ENCODE results near the gene CAPN15. TPM values are rescaled to one million over a fixed set of nuclear protein-coding genes. Genes with fewer than 3 reads are reported as not detected.

Gene CAPN15
- total RNA-seq, 2 experiments from 2014 or later: 32.9 to 54.0 TPM

- no peak for DNase-seq (ENCODE audit: low spot score)
- BruUV-seq (replicated peaks): no TSS peak
- CTCF ChIA-PET (ENCODE audit: unreplicated experiment): no interaction called here
Observed at GRCh38 chr16:590188-590814, 62.8 kb downstream of the CAPN15 start.

DNA sequence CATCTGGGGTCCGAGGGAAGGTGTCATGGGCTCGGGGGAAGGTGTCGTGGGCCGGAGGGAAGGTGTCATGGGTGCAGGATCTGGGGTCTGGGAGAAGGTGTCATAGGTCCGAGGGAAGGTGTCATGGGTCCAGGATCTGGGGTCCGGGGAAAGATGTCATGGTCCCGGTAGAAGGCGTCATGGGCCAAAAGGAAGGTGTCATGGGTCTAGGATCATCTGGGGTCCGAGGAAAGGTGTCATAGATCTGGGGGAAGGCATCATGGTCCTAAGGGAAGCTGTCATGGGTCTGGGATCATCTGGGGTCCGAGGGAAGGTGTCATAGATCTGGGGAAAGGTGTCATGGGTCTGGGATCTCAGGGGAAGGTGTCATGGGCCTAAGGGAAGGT, 63.3 kb downstream of the CAPN15 start:
- Histone ChIP-seq H2AFZ (ENCODE audit: low read length) (no peak overlapping the region), H3K79me2 (ENCODE audit: insufficient read depth, low read depth, low read length) (peaks cover 20% of the 10 kb centered on the region; the same call in 1 of the 2 replicates), H4K20me1 (ENCODE audit: insufficient read depth, low read length) (no peaks in the 10 kb centered on the region), H3K9me2 (ENCODE audit: insufficient read depth, low read length) (no peaks in the 10 kb centered on the region), H3K9me3 (ENCODE audit: low read length) (no peaks in the 10 kb centered on the region), H3K4me1 (ENCODE audit: insufficient read depth, low read length, poor library complexity, severe bottlenecking) (peaks cover 25% of the 10 kb centered on the region), H3K27ac (ENCODE audit: low read depth, low read length, poor library complexity, severe bottlenecking) (no peak overlapping the region), H3K36me3 (ENCODE audit: insufficient read depth, low read length) (peaks cover 4% of the 10 kb centered on the region; the same call in 1 of the 2 replicates), H3K4me2 (ENCODE audit: low read length) (peak overlapping the region; percentile 83), H3K4me3 (ENCODE audit: low read depth, low read length, poor library complexity, severe bottlenecking) (peak overlapping the region; percentile 84)
- CTCF ChIA-PET (ENCODE audit: unreplicated experiment): no interaction called here
- intact Hi-C loops (cut with micrococcal nuclease; ENCODE audit: unreplicated experiment): no loop called here
- TF ChIP-seq EZH2phosphoT487 (IDR thresholded peaks at IDR 0.05; ENCODE audit: borderline replicate concordance, low read depth, low read length): no peak
- TF ChIP-seq, protein P1, sequence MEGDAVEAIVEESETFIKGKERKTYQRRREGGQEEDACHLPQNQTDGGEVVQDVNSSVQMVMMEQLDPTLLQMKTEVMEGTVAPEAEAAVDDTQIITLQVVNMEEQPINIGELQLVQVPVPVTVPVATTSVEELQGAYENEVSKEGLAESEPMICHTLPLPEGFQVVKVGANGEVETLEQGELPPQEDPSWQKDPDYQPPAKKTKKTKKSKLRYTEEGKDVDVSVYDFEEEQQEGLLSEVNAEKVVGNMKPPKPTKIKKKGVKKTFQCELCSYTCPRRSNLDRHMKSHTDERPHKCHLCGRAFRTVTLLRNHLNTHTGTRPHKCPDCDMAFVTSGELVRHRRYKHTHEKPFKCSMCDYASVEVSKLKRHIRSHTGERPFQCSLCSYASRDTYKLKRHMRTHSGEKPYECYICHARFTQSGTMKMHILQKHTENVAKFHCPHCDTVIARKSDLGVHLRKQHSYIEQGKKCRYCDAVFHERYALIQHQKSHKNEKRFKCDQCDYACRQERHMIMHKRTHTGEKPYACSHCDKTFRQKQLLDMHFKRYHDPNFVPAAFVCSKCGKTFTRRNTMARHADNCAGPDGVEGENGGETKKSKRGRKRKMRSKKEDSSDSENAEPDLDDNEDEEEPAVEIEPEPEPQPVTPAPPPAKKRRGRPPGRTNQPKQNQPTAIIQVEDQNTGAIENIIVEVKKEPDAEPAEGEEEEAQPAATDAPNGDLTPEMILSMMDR (conservative IDR thresholded peaks at IDR 0.05; ENCODE audit: low read length): no peak
- DNase-seq (ENCODE audit: low spot score): no peak
- POLR2A ChIA-PET: no interaction called here
- no TSS peak for BruUV-seq (replicated peaks)

More at GRCh38 chr16:590188-590814, 62.8 kb downstream of the CAPN15 start:
- no peaks in the 10 kb centered on the region for H3K9me2 ChIP-seq (ENCODE audit: insufficient read depth, low read length)
- no peak overlapping the region for H2AFZ ChIP-seq (ENCODE audit: low read length)
- peak overlapping the region; percentile 84 for H3K4me3 ChIP-seq (ENCODE audit: low read depth, low read length, poor library complexity, severe bottlenecking)
- intact Hi-C loops (cut with micrococcal nuclease; ENCODE audit: unreplicated experiment): no loop called here
- POLR2A ChIA-PET: no interaction called here
- H3K9me3 ChIP-seq (ENCODE audit: low read length): no peaks in the 10 kb centered on the region
- TF ChIP-seq, protein P1 (conservative IDR thresholded peaks at IDR 0.05; ENCODE audit: low read length): no peak
- TF ChIP-seq EZH2phosphoT487 (IDR thresholded peaks at IDR 0.05; ENCODE audit: borderline replicate concordance, low read depth, low read length): no peak
- H3K79me2 ChIP-seq (ENCODE audit: insufficient read depth, low read depth, low read length): peaks cover 20% of the 10 kb centered on the region; the same call in 1 of the 2 replicates
- peaks cover 4% of the 10 kb centered on the region; the same call in 1 of the 2 replicates for H3K36me3 ChIP-seq (ENCODE audit: insufficient read depth, low read length)
- no peaks in the 10 kb centered on the region for H4K20me1 ChIP-seq (ENCODE audit: insufficient read depth, low read length)
- peak overlapping the region; percentile 83 for H3K4me2 ChIP-seq (ENCODE audit: low read length)
- H3K27ac ChIP-seq (ENCODE audit: low read depth, low read length, poor library complexity, severe bottlenecking): no peak overlapping the region
- H3K4me1 ChIP-seq (ENCODE audit: insufficient read depth, low read length, poor library complexity, severe bottlenecking): peaks cover 25% of the 10 kb centered on the region

DNA sequence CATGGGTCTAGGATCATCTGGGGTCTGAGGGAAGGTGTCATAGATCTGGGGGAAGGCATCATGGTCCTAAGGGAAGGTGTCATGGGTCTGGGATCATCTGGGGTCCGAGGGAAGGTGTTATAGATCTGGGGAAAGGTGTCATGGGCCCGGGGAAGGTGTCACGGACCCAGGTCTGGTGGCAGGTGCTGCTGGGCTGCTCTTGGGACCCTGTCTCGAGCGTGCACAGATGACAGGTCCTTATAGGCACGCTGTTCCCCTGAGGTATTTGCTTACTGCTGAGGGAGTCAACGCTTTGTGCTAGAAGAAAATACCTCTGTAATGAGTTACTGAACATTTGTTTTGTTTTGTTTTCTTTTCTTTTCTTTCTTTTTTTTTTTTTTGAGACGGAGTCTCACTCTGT, 63.7 kb downstream of the CAPN15 start:
- no peaks in the 10 kb centered on the region for H4K20me1 ChIP-seq (ENCODE audit: insufficient read depth, low read length)
- peak overlapping the region; percentile 84 for H3K4me3 ChIP-seq (ENCODE audit: low read depth, low read length, poor library complexity, severe bottlenecking)

More for the DNA sequence above, 63.7 kb downstream of the CAPN15 start:
- peak overlapping the region; percentile 83 for H3K4me2 ChIP-seq (ENCODE audit: low read length)
- no peaks in the 10 kb centered on the region for H3K9me2 ChIP-seq (ENCODE audit: insufficient read depth, low read length)
- peaks cover 25% of the 10 kb centered on the region for H3K4me1 ChIP-seq (ENCODE audit: insufficient read depth, low read length, poor library complexity, severe bottlenecking)
- H2AFZ ChIP-seq (ENCODE audit: low read length): no peak overlapping the region
- H3K79me2 ChIP-seq (ENCODE audit: insufficient read depth, low read depth, low read length): peaks cover 20% of the 10 kb centered on the region; the same call in 1 of the 2 replicates
- no peaks in the 10 kb centered on the region for H3K9me3 ChIP-seq (ENCODE audit: low read length)
- ChIA-PET CTCF (ENCODE audit: unreplicated experiment) (no interaction called here), POLR2A (no interaction called here)
- H3K27ac ChIP-seq (ENCODE audit: low read depth, low read length, poor library complexity, severe bottlenecking): no peak overlapping the region
- intact Hi-C loops (cut with micrococcal nuclease; ENCODE audit: unreplicated experiment): no loop called here
- peaks cover 4% of the 10 kb centered on the region; the same call in 1 of the 2 replicates for H3K36me3 ChIP-seq (ENCODE audit: insufficient read depth, low read length)
- no peak for DNase-seq (ENCODE audit: low spot score)
- TF ChIP-seq, protein P1 (conservative IDR thresholded peaks at IDR 0.05; ENCODE audit: low read length): no peak
- TF ChIP-seq EZH2phosphoT487 (IDR thresholded peaks at IDR 0.05; ENCODE audit: borderline replicate concordance, low read depth, low read length): no peak
- no TSS peak for BruUV-seq (replicated peaks)
